BJ (cell line): Measurements from ENCODE around the gene CISH. TPM values are rescaled to one million over a fixed set of nuclear protein-coding genes. Genes with fewer than 3 reads are reported as not detected.

Source experiments
- CTCF ChIA-PET: fragments of 350-600 bp; formaldehyde crosslinking; extraction: SDS; loops from one replicate; lab custom pipeline; 2021; ENCODE audit warnings: antibody characterized with exemption, inconsistent platforms; lab: Yijun Ruan, JAX
- POLR2A ChIA-PET: fragments of 300-600 bp; sonication (Branson Sonifier 250); formaldehyde crosslinking; extraction: SDS; loops from one replicate; lab custom pipeline; 2021; ENCODE audit warnings: antibody characterized with exemption; lab: Charles Lee
- DNase-seq: peaks from one replicate; pipeline ENCODE4 v3.0.0-alpha.2; 2011; ENCODE audit warnings: low read depth
- H3K27me3 ChIP-seq: 2 replicates; pipeline ENCODE4 v1.6.0; 2011; ENCODE audit warnings: low read length; ENCODE audit not compliant: control insufficient read depth, insufficient read depth
- H3K36me3 ChIP-seq: 2 replicates; pipeline ENCODE4 v1.5.1; 2011; ENCODE audit warnings: low read length; ENCODE audit not compliant: control insufficient read depth, insufficient read depth
- H3K4me3 ChIP-seq: 2 replicates; pipeline ENCODE4 v1.5.1; 2011; ENCODE audit warnings: low read depth, mild to moderate bottlenecking, control low read depth, low read length
- polyA plus RNA-seq: library from polyadenylated mRNA; depleted of rRNA; stranded (reverse); fragments of >200 nt; gene quantifications from 2 replicates; pipeline ENCODE4 v1.2.3, GENCODE V29; 2011
- TF ChIP-seq, protein P1 (sequence below): IDR thresholded peaks from 2 replicates; pipeline ENCODE4 v1.5.1; 2011; ENCODE audit warnings: low read depth, mild to moderate bottlenecking, control low read depth, inconsistent platforms, low read length, moderate library complexity; ENCODE audit not compliant: insufficient read depth

The CISH gene
- polyA plus RNA-seq, 1 experiment = 2.6 TPM

DNA sequence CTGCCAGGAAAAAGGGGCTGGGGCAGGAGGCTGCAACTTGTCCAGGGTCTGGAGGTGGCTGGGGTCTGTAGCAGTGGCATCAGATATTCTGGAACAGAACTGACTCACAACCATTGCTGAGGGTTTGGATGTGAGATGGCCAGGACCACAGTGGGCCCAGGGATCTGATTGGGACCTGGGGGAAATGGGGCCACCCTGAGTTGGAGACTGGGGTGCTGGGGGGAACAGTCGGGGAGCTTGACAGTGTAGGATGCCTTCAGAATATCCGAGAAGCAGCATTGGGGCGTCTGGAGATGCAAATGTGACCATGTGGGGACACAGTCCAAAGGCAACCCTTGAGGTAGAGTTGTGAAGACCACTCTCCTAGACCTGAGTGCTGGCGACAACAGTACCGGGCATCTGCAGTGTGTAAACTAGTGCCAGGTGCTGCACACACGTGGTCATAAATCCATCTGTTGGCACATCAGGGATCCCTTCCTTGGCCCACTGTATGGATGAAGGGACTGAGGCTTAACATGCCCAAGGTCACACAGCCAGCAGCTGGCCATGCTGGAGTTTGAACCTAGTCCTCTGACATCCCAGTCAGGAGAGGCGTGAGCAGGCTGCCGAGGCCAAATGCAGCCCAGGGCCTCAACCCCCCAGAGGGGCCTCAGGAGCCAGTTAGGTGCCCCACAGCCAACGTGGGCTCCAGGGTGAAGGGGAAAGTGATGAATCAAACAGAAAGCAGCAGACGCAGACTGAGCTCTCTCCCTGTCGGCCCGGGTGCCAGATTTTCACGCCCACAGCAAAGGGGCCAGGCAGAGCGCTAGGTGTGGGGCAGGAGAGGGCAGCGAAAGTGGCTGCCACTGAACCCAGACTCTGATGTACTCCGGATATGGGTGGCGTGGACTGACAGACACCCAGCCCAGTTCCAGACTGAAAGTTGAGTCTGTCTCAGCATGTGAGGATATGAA, 23.5 kb downstream of the CISH start:
- Histone ChIP-seq H3K4me3 (no peak overlapping the region), H3K36me3 (no peaks in the 10 kb centered on the region), H3K27me3 (no peaks in the 10 kb centered on the region)
- DNase-seq = no peak
- ChIA-PET CTCF (interaction anchor here (0.7 to 10.7 kb wide), 7 partner anchors 8 to 791 kb away, joined by 3 to 106 read pairs (median 3); partner anchors contain the start of genes CISH and MAPKAPK3), POLR2A (no interaction called here)
- TF ChIP-seq, protein P1, sequence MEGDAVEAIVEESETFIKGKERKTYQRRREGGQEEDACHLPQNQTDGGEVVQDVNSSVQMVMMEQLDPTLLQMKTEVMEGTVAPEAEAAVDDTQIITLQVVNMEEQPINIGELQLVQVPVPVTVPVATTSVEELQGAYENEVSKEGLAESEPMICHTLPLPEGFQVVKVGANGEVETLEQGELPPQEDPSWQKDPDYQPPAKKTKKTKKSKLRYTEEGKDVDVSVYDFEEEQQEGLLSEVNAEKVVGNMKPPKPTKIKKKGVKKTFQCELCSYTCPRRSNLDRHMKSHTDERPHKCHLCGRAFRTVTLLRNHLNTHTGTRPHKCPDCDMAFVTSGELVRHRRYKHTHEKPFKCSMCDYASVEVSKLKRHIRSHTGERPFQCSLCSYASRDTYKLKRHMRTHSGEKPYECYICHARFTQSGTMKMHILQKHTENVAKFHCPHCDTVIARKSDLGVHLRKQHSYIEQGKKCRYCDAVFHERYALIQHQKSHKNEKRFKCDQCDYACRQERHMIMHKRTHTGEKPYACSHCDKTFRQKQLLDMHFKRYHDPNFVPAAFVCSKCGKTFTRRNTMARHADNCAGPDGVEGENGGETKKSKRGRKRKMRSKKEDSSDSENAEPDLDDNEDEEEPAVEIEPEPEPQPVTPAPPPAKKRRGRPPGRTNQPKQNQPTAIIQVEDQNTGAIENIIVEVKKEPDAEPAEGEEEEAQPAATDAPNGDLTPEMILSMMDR = no peak

DNA sequence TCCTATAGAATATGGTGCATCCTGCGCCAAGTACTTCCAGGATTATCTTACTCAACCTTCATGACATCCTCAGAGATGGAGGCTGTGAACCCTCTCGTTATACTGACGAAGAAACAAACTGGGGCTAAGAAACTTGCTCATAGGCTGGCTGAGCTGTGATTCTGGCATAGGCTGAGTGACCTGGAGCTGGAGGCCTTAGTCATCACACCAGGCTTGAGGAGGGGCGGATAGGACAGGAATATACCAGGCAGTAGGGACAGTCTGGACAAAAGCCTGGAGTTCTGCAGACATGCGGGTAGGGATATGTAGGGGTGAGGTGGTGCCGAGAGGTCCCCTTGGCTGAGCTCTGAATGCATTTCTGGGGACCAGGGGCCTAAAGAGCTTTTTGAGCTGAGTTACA, 24.2 kb downstream of the CISH start:
- Histone ChIP-seq H3K27me3 (no peaks in the 10 kb centered on the region), H3K36me3 (peaks cover 2% of the 10 kb centered on the region; the same call in 1 of the 2 replicates), H3K4me3 (no peak overlapping the region)
- TF ChIP-seq, protein P1 = no peak
- CTCF ChIA-PET = interaction anchor here (0.7 to 10.7 kb wide), 6 partner anchors 9 to 792 kb away, joined by 3 to 106 read pairs (median 4); partner anchors contain the start of genes CISH and MAPKAPK3
- DNase-seq = no peak
- POLR2A ChIA-PET = no interaction called here

DNA sequence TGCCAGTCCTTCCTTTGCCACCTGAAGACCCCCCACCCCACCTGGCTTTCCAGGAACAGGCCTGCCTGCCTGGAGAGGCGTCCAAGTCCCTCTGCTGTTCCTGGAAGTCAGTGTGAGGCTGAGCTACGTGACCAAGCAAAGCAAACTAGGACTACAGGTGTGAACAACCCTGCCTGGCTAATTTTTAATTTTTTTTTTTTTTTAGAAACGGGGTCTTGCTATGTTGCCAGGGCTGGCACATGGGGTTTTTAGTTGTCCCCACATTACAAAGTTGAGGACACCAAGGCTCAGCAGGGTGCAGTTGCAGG, 24.9 kb downstream of the CISH start:
- POLR2A ChIA-PET = interaction anchor here (0.5 kb wide), 1 partner anchor 322 kb away, joined by 4 read pairs; no protein-coding TSS in a partner anchor
- Histone ChIP-seq H3K4me3 (no peak overlapping the region), H3K27me3 (no peaks in the 10 kb centered on the region), H3K36me3 (peaks cover 2% of the 10 kb centered on the region; the same call in 1 of the 2 replicates)
- CTCF ChIA-PET = interaction anchor here (1.1 to 10.7 kb wide), 5 partner anchors 10 to 26 kb away, joined by 3 to 106 read pairs (median 3); partner anchors contain the start of genes CISH and MAPKAPK3
- DNase-seq = no peak
- TF ChIP-seq, protein P1 = no peak

DNA sequence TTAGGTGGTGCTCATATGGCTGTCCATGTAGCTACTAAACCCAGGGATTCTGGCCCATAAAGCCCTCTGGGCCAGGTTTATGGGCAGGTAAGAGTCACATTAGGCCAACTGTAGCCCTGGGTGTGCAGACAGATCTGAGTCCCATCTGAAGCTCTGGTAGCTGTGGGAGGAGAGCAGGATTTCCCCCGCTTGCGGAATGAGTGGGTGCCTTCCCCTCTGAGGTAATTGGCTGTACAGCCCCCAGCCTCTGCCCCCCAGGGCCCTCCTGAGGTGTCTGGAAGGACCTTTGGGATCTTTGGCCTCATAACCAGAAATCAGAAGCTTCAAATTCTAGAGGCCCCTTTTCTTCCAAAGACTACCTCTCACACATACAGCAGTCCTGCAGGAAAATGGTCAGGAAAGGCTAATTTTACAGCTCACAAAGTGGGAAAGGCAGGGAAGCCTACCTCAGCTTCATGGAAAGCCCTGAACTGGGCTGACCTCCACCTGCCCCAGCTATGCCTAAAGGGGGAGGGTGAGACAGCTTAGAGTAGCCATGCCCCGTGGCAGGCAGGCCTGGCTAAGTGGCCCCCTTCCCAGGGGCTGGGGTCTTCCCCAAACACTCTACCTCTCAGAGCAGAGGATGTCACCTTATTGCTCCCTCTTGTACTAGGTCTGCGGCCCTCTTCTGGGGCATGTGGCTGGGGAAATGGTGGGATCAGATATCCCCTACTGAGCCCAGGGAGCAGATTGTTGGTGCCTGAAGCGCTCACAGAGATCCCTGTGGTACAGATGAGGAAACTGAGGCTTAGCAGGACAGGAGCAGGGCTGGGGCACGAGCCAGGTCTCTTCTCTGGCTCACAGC, 25.4 kb downstream of the CISH start:
- TF ChIP-seq, protein P1 = no peak
- H3K4me3 ChIP-seq = no peak overlapping the region
- no peaks in the 10 kb centered on the region for H3K27me3 ChIP-seq
- H3K36me3 ChIP-seq = peaks cover 4% of the 10 kb centered on the region
- CTCF ChIA-PET = interaction anchor here (0.6 to 10.7 kb wide), 7 partner anchors 8 to 253 kb away, joined by 3 to 106 read pairs (median 4); partner anchors contain the start of genes CISH and MAPKAPK3
- no peak for DNase-seq
- POLR2A ChIA-PET = interaction anchor here (0.5 kb wide), 2 partner anchors 68 to 321 kb away, joined by 4 to 11 read pairs; no protein-coding TSS in a partner anchor
